Dedifferentiated amniotic fluid mesenchymal stem cell (primary cell): Measurements from ENCODE around the gene TLR9.
A peak's percentile ranks its signal among the peaks of the same experiment; 100 is the strongest.

Source experiments
- DNase-seq: peaks from one replicate; pipeline ENCODE4 v3.0.0-alpha.2; 2016; ENCODE audit errors: extremely low spot score

The TLR9 gene

GRCh38 chr3:52247409-52248164, 22.1 kb upstream of the TLR9 start:
- no peak for DNase-seq

- no peak for DNase-seq
Measured at GRCh38 chr3:52246728-52247408, 21.4 kb upstream of the TLR9 start.

GRCh38 chr3:52246264-52246620, 20.8 kb upstream of the TLR9 start:
- DNase-seq, result no peak

GRCh38 chr3:52245322-52246263, 20.1 kb upstream of the TLR9 start, which contains the start of gene PPM1M:
Gene PPM1M (plus strand): TSS chr3:52245759. CDS start chr3:52245825, 66 bp downstream.
- peak; percentile 17 for DNase-seq

GRCh38 chr3:52243791-52244628, 18.6 kb upstream of the TLR9 start:
- peak; percentile 75 for DNase-seq

GRCh38 chr3:52242039-52242438, 16.6 kb upstream of the TLR9 start:
- no peak for DNase-seq

GRCh38 chr3:52240886-52241370, 15.5 kb upstream of the TLR9 start:
- no peak for DNase-seq

GRCh38 chr3:52240059-52240885, 14.8 kb upstream of the TLR9 start:
- peak; percentile 94 for DNase-seq

- peak; percentile 48 for DNase-seq
Measured at GRCh38 chr3:52238761-52239701, 13.6 kb upstream of the TLR9 start, which contains the start of gene TWF2. Gene TWF2 (minus strand): TSS chr3:52239158. CDS start chr3:52239016, 142 bp downstream.

GRCh38 chr3:52238193-52238760, 12.8 kb upstream of the TLR9 start:
- no peak for DNase-seq

- peak; percentile 77 for DNase-seq
Measured at GRCh38 chr3:52237657-52238172, 12.3 kb upstream of the TLR9 start.

GRCh38 chr3:52237006-52237656, 11.7 kb upstream of the TLR9 start:
- no peak for DNase-seq

GRCh38 chr3:52236424-52236886, 11.0 kb upstream of the TLR9 start:
- no peak for DNase-seq

GRCh38 chr3:52234516-52235447, 9.3 kb upstream of the TLR9 start:
- no peak for DNase-seq

GRCh38 chr3:52233968-52234367, 8.5 kb upstream of the TLR9 start:
- no peak for DNase-seq

- DNase-seq, result no peak
Measured at GRCh38 chr3:52233108-52233591, 7.7 kb upstream of the TLR9 start.
